Peyer's patch (tissue), 4 donors: Measurements from ENCODE around the gene BAZ1A.

ENCODE experiments used
- POLR2A ChIP-seq, 2 donors: fragments of 450-650 bp; IDR thresholded peaks; one replicate each; pipeline ENCODE4 v1.5.1; 2017; ENCODE audit warnings: antibody characterized with exemption in 2 of 2, mild to moderate bottlenecking in 2 of 2, moderate library complexity in 2 of 2
- TF ChIP-seq, protein P1 (sequence below), 6 experiments: fragments of 450-650 bp in 4 of 6; fragments of 200-600 bp in 2 of 6; sonication (generic) in 1 of 6; IDR thresholded peaks; one replicate each; pipeline ENCODE4 v1.5.1; 2017 to 2019; ENCODE audit warnings: antibody characterized with exemption in 6 of 6, mild to moderate bottlenecking in 3 of 6, moderate library complexity in 1 of 6

DNA sequence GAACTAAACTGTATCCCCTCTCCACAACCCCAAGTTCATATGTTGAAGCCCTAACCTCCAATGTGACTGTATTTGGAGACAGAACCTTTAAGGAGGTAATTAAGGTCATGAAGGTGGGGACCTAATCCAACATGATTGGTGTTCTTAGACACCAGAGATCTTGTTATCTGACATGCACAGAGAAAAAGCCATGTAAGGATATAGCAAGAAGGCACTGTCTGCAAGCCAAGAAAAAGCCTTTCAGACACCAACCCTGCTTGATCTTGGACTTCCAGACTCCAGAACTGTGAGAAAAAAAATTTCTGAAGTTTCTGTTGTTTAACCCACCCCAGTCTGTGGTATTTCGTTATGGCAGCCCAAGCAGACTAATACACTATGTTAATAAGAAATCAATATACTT lies 98.5 kb downstream of the BAZ1A start:
- TF ChIP-seq, protein P1, sequence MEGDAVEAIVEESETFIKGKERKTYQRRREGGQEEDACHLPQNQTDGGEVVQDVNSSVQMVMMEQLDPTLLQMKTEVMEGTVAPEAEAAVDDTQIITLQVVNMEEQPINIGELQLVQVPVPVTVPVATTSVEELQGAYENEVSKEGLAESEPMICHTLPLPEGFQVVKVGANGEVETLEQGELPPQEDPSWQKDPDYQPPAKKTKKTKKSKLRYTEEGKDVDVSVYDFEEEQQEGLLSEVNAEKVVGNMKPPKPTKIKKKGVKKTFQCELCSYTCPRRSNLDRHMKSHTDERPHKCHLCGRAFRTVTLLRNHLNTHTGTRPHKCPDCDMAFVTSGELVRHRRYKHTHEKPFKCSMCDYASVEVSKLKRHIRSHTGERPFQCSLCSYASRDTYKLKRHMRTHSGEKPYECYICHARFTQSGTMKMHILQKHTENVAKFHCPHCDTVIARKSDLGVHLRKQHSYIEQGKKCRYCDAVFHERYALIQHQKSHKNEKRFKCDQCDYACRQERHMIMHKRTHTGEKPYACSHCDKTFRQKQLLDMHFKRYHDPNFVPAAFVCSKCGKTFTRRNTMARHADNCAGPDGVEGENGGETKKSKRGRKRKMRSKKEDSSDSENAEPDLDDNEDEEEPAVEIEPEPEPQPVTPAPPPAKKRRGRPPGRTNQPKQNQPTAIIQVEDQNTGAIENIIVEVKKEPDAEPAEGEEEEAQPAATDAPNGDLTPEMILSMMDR (IDR thresholded peaks at IDR 0.05), result no peak
- TF ChIP-seq POLR2A (IDR thresholded peaks at IDR 0.05), result no peak
